HCT116 (cell line): ENCODE results near the gene ARHGEF17.

Experiments used
- EGR1 ChIP-seq: IDR thresholded peaks from 2 replicates; pipeline ENCODE4 v1.6.1; 2012; ENCODE audit warnings: low read depth
- EZH2phosphoT487 ChIP-seq: fragments of 200-600 bp; IDR thresholded peaks from 2 replicates; pipeline ENCODE4 v1.6.1; 2018; ENCODE audit warnings: antibody characterized with exemption, borderline replicate concordance
- YY1 ChIP-seq: IDR thresholded peaks from 2 replicates; pipeline ENCODE4 v1.6.1; 2011; ENCODE audit warnings: low read length, low read depth, moderate library complexity, mild to moderate bottlenecking; ENCODE audit not compliant: insufficient replicate concordance; ENCODE audit errors: extremely low read depth
- TF ChIP-seq, protein P1 (sequence below), 3 experiments: fragments of 200-600 bp in 1 of 3; sonication (generic) in 1 of 3; IDR thresholded peaks in 2 of 3; conservative IDR thresholded peaks in 1 of 3; 2 replicates each; pipeline ENCODE4 v1.5.1; 2012 to 2017; ENCODE audit warnings: low read depth in 2 of 3, low read length in 2 of 3, antibody characterized with exemption in 1 of 3, borderline replicate concordance in 1 of 3, control low read depth in 1 of 3, mild to moderate bottlenecking in 1 of 3, mixed read lengths in 1 of 3, mixed run types in 1 of 3, moderate library complexity in 1 of 3; ENCODE audit not compliant: insufficient read depth in 1 of 3
- TF ChIP-seq, protein P2 (sequence below): IDR thresholded peaks from 2 replicates; pipeline ENCODE4 v1.6.1; 2012; ENCODE audit warnings: low read depth

DNA sequence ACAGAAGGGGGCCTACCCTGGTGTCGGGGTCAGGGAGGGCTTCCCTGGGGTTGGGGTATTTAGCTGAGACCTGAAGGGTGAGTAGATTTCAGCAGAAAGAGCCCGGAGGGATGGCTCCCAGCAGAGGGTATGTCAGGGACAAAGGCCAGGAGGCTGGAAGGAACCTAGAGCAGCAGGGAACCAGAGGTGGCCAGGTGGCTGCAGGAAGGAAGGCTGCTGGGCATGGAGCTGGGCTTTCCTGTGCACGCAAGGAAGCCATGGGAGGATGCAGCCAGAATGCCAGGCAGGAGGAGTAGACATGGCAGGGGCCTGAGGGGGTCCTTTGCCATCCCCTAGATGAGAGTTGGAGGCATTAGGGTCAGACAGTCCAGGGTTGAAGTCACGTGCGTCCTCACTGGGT is 40.8 kb downstream of the ARHGEF17 start:
- no peak for TF ChIP-seq EGR1
- TF ChIP-seq, protein P1, sequence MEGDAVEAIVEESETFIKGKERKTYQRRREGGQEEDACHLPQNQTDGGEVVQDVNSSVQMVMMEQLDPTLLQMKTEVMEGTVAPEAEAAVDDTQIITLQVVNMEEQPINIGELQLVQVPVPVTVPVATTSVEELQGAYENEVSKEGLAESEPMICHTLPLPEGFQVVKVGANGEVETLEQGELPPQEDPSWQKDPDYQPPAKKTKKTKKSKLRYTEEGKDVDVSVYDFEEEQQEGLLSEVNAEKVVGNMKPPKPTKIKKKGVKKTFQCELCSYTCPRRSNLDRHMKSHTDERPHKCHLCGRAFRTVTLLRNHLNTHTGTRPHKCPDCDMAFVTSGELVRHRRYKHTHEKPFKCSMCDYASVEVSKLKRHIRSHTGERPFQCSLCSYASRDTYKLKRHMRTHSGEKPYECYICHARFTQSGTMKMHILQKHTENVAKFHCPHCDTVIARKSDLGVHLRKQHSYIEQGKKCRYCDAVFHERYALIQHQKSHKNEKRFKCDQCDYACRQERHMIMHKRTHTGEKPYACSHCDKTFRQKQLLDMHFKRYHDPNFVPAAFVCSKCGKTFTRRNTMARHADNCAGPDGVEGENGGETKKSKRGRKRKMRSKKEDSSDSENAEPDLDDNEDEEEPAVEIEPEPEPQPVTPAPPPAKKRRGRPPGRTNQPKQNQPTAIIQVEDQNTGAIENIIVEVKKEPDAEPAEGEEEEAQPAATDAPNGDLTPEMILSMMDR (IDR thresholded peaks at IDR 0.05 in 2 of 3, conservative IDR thresholded peaks at IDR 0.05 in 1 of 3; ENCODE audit: borderline replicate concordance in 1 of 3, insufficient read depth in 1 of 3, low read depth in 2 of 3, low read length in 2 of 3) = no peak
- no peak for TF ChIP-seq EZH2phosphoT487
- TF ChIP-seq, protein P2, sequence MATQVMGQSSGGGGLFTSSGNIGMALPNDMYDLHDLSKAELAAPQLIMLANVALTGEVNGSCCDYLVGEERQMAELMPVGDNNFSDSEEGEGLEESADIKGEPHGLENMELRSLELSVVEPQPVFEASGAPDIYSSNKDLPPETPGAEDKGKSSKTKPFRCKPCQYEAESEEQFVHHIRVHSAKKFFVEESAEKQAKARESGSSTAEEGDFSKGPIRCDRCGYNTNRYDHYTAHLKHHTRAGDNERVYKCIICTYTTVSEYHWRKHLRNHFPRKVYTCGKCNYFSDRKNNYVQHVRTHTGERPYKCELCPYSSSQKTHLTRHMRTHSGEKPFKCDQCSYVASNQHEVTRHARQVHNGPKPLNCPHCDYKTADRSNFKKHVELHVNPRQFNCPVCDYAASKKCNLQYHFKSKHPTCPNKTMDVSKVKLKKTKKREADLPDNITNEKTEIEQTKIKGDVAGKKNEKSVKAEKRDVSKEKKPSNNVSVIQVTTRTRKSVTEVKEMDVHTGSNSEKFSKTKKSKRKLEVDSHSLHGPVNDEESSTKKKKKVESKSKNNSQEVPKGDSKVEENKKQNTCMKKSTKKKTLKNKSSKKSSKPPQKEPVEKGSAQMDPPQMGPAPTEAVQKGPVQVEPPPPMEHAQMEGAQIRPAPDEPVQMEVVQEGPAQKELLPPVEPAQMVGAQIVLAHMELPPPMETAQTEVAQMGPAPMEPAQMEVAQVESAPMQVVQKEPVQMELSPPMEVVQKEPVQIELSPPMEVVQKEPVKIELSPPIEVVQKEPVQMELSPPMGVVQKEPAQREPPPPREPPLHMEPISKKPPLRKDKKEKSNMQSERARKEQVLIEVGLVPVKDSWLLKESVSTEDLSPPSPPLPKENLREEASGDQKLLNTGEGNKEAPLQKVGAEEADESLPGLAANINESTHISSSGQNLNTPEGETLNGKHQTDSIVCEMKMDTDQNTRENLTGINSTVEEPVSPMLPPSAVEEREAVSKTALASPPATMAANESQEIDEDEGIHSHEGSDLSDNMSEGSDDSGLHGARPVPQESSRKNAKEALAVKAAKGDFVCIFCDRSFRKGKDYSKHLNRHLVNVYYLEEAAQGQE = no peak
- TF ChIP-seq YY1 = no peak
